ENCODE results near the gene RBFOX1. TPM values are rescaled to one million over a fixed set of nuclear protein-coding genes. Genes with fewer than 3 reads are reported as not detected.

The RBFOX1 gene
- polyA plus RNA-seq, 1 donor from 2014 or later: 56.8 TPM

- no peak for TF ChIP-seq POLR2AphosphoS5 (IDR thresholded peaks at IDR 0.05)
- TF ChIP-seq EP300 (conservative IDR thresholded peaks at IDR 0.05; ENCODE audit: poor library complexity, severe bottlenecking): no peak
- TF ChIP-seq EZH2 (IDR thresholded peaks at IDR 0.05; ENCODE audit: borderline replicate concordance, insufficient read depth, low read length, poor library complexity, severe bottlenecking): no peak
- TF ChIP-seq REST (IDR thresholded peaks at IDR 0.05; ENCODE audit: borderline replicate concordance): no peak
- TF ChIP-seq SMC3 (conservative IDR thresholded peaks at IDR 0.05; ENCODE audit: poor library complexity): no peak
- TF ChIP-seq RAD21 (conservative IDR thresholded peaks at IDR 0.05): no peak
- TF ChIP-seq CTCF (IDR thresholded peaks at IDR 0.05; ENCODE audit: poor library complexity, severe bottlenecking): no peak
- no peak for TF ChIP-seq MXI1 (conservative IDR thresholded peaks at IDR 0.05; ENCODE audit: poor library complexity, severe bottlenecking)
- H3K4me3 ChIP-seq (ENCODE audit: low read length): no peak overlapping the region
- H3K79me2 ChIP-seq (replicated peaks; ENCODE audit: insufficient read depth, low read length): no peaks in the 10 kb centered on the region
- no peak overlapping the region for H3K27ac ChIP-seq (ENCODE audit: low read length)
- no peak overlapping the region for H3K9ac ChIP-seq (ENCODE audit: low read length)
- no peaks in the 10 kb centered on the region for H3K9me2 ChIP-seq (ENCODE audit: insufficient read depth, low read length)
- no peaks in the 10 kb centered on the region for H3K9me3 ChIP-seq (ENCODE audit: low read length)
- H3K27me3 ChIP-seq (ENCODE audit: insufficient read depth, low read depth, low read length): no peaks in the 10 kb centered on the region
- H2AFZ ChIP-seq (ENCODE audit: low read depth, low read length): no peak overlapping the region
- no peaks in the 10 kb centered on the region for H4K20me1 ChIP-seq (ENCODE audit: insufficient read depth)
- H3F3A ChIP-seq (ENCODE audit: insufficient read depth, low read length, poor library complexity, severe bottlenecking): no peaks in the 10 kb centered on the region
- H3K4me2 ChIP-seq (ENCODE audit: low read length): no peak overlapping the region
- H3K36me3 ChIP-seq (ENCODE audit: insufficient read depth, low read length): no peaks in the 10 kb centered on the region
Measured at GRCh38 chr16:7285520-7285919, 47.1 kb upstream of the RBFOX1 start.

GRCh38 chr16:7289299-7289698 is 43.3 kb upstream of the RBFOX1 start:
- Histone ChIP-seq H3F3A (ENCODE audit: insufficient read depth, low read length, poor library complexity, severe bottlenecking) (no peaks in the 10 kb centered on the region), H3K36me3 (ENCODE audit: insufficient read depth, low read length) (no peaks in the 10 kb centered on the region), H3K9me2 (ENCODE audit: insufficient read depth, low read length) (no peaks in the 10 kb centered on the region), H3K4me3 (ENCODE audit: low read length) (no peak overlapping the region), H3K9ac (ENCODE audit: low read length) (no peak overlapping the region), H3K27ac (ENCODE audit: low read length) (no peak overlapping the region), H3K9me3 (ENCODE audit: low read length) (no peaks in the 10 kb centered on the region), H3K4me2 (ENCODE audit: low read length) (no peak overlapping the region), H4K20me1 (ENCODE audit: insufficient read depth) (no peaks in the 10 kb centered on the region), H2AFZ (ENCODE audit: low read depth, low read length) (no peak overlapping the region), H3K27me3 (ENCODE audit: insufficient read depth, low read depth, low read length) (peaks cover 2% of the 10 kb centered on the region), H3K79me2 (replicated peaks; ENCODE audit: insufficient read depth, low read length) (no peaks in the 10 kb centered on the region)
- TF ChIP-seq POLR2AphosphoS5 (IDR thresholded peaks at IDR 0.05) (no peak), EP300 (conservative IDR thresholded peaks at IDR 0.05; ENCODE audit: poor library complexity, severe bottlenecking) (no peak), SMC3 (conservative IDR thresholded peaks at IDR 0.05; ENCODE audit: poor library complexity) (no peak), EZH2 (IDR thresholded peaks at IDR 0.05; ENCODE audit: borderline replicate concordance, insufficient read depth, low read length, poor library complexity, severe bottlenecking) (no peak), REST (IDR thresholded peaks at IDR 0.05; ENCODE audit: borderline replicate concordance) (no peak), CTCF (IDR thresholded peaks at IDR 0.05; ENCODE audit: poor library complexity, severe bottlenecking) (no peak), RAD21 (conservative IDR thresholded peaks at IDR 0.05) (no peak), MXI1 (conservative IDR thresholded peaks at IDR 0.05; ENCODE audit: poor library complexity, severe bottlenecking) (no peak), TAF1 (IDR thresholded peaks at IDR 0.05; ENCODE audit: low read depth) (no peak)
